Nephron (organoid): ENCODE results near the gene HOXB4.

Experiments used
- H3K27ac Mint-ChIP-seq, 3 experiments: 2 replicates each; pipeline ENCODE4 v1.8.0; 2020; ENCODE audit warnings: mixed read lengths in 3 of 3, mild to moderate bottlenecking in 2 of 3, moderate library complexity in 1 of 3
- H3K27me3 Mint-ChIP-seq: 2 replicates; pipeline ENCODE4 v1.8.0; 2021; ENCODE audit warnings: low read depth, mild to moderate bottlenecking, moderate library complexity, mixed read lengths
- H3K36me3 Mint-ChIP-seq: 2 replicates; pipeline ENCODE4 v1.8.0; 2020; ENCODE audit warnings: low read depth, mixed read lengths
- H3K4me1 Mint-ChIP-seq: 2 replicates; pipeline ENCODE4 v1.8.0; 2020; ENCODE audit warnings: mixed read lengths
- H3K4me3 Mint-ChIP-seq, 3 experiments: 2 replicates each; pipeline ENCODE4 v1.8.0; 2020; ENCODE audit warnings: mild to moderate bottlenecking in 3 of 3, mixed read lengths in 3 of 3, moderate library complexity in 2 of 3
- H3K9me3 Mint-ChIP-seq: 2 replicates; pipeline ENCODE4 v1.8.0; 2020; ENCODE audit warnings: mixed read lengths
- TF ChIP-seq, protein P1 (sequence below), 3 experiments: fragments of 200-600 bp; sonication (generic); IDR thresholded peaks; one replicate each; pipeline ENCODE4 v1.5.0; 2021; ENCODE audit warnings: antibody characterized with exemption in 3 of 3; ENCODE audit not compliant: unreplicated experiment in 3 of 3

The HOXB4 gene

DNA sequence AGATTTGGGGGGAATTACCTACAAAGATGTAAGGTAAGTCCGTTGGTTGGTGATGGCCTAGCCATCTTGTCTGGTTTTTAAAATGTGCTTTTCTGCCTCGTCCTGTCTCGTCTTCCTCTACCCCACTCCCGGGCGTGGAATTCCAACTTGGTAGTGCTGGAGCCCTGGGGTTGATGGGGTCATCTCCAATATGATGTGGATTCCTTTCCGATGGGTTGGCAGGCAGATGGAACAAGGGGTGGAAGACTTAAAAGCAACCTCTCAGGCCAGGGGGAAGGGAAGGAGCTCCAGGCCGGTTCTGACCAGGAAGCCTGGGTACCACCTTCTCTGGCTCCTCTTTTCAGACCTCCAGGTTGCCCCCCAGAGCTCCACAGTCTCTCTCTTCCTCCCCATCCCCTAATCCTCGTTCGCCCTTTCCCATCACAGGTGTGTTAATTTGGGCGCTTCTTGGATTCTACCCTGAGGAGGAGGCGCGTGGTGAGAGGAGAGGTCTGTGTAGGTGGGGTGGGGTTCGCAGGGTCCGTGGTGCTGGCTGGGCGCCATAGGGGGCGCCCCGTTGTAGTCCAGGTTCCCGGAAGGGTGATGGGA, 28.1 kb downstream of the HOXB4 start:
- TF ChIP-seq, protein P1, sequence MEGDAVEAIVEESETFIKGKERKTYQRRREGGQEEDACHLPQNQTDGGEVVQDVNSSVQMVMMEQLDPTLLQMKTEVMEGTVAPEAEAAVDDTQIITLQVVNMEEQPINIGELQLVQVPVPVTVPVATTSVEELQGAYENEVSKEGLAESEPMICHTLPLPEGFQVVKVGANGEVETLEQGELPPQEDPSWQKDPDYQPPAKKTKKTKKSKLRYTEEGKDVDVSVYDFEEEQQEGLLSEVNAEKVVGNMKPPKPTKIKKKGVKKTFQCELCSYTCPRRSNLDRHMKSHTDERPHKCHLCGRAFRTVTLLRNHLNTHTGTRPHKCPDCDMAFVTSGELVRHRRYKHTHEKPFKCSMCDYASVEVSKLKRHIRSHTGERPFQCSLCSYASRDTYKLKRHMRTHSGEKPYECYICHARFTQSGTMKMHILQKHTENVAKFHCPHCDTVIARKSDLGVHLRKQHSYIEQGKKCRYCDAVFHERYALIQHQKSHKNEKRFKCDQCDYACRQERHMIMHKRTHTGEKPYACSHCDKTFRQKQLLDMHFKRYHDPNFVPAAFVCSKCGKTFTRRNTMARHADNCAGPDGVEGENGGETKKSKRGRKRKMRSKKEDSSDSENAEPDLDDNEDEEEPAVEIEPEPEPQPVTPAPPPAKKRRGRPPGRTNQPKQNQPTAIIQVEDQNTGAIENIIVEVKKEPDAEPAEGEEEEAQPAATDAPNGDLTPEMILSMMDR (IDR thresholded peaks at IDR 0.05; ENCODE audit: unreplicated experiment in 3 of 3) = no peak
- H3K4me1 Mint-ChIP-seq = peaks cover 77% of the 10 kb centered on the region
- H3K4me3 Mint-ChIP-seq = peak overlapping the region; percentile 47 to 62 (median 54)
- H3K9me3 Mint-ChIP-seq = no peaks in the 10 kb centered on the region
- H3K27me3 Mint-ChIP-seq = no peaks in the 10 kb centered on the region
- peak overlapping the region; percentile 99 to 100 (median 99) for H3K27ac Mint-ChIP-seq
- peaks cover 40% of the 10 kb centered on the region for H3K36me3 Mint-ChIP-seq

DNA sequence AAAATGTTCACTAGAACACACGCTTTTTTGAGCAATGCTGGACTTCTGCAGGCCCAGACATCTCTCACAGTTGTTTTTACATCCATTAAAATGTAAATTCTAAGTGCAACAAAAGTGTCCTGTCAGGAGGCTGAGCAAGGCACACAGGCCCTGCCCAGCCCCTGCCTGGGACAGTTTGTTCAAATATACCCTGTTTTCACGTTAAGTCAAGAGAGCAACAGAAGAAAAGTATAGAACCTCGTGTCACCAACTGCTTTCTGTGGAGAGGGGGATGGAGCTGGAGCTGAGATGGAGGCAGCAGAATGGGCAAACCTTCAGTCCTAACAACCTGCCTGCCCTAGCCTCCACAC, 28.9 kb downstream of the HOXB4 start:
- Mint-ChIP-seq H3K4me1 (peaks cover 78% of the 10 kb centered on the region), H3K27ac (peak overlapping the region; percentile 99 to 100 (median 99)), H3K36me3 (peaks cover 40% of the 10 kb centered on the region), H3K27me3 (no peaks in the 10 kb centered on the region), H3K9me3 (no peaks in the 10 kb centered on the region), H3K4me3 (peak overlapping the region; percentile 59 to 76 (median 70))
- TF ChIP-seq, protein P1 (IDR thresholded peaks at IDR 0.05; ENCODE audit: unreplicated experiment in 3 of 3) = no peak

GRCh38 chr17:48548523-48549280, 29.4 kb downstream of the HOXB4 start:
- Mint-ChIP-seq H3K4me1 (peaks cover 77% of the 10 kb centered on the region), H3K36me3 (peaks cover 42% of the 10 kb centered on the region), H3K27ac (peak overlapping the region; percentile 99 to 100 (median 99)), H3K9me3 (no peaks in the 10 kb centered on the region), H3K4me3 (peak overlapping the region; percentile 70 to 97 (median 92)), H3K27me3 (no peaks in the 10 kb centered on the region)
- TF ChIP-seq, protein P1 (IDR thresholded peaks at IDR 0.05; ENCODE audit: unreplicated experiment in 3 of 3) = no peak

DNA sequence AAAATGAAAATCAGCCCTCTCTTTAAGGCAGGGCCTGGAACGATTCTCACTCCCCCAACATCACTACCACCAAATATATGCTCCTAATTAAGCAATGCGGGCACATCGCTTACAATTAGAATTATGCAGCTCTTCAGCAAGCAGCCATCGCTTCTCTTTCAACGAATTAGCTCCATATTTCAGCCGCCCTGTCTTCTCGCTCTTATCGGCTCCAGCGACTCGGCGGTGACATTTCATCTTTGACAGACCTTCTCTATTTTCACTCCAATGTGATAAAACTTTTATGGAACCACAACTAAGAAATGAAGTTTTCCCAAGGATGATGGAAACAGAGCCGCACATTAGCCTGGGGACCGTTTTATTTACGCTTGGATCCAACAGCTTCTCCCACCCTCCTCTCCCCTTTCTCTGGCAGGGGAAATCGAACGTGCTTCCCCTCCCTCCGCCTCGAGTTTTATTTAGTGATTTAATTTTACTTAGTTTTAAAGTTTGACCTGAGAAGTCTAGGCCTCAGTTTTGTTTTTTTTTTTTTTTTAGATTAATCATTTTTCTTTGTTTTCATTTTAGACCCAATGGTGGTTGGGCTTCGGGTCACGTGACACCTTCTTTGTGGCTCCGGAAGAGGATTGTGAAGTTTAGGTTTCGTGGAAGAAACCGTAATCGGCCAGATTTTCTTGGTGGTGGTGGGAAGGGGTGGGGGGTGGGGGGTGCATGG, 30.2 kb downstream of the HOXB4 start:
- Mint-ChIP-seq H3K4me1 (peaks cover 70% of the 10 kb centered on the region), H3K4me3 (peak overlapping the region; percentile 70 to 97 (median 92)), H3K27ac (peak overlapping the region; percentile 99 to 100 (median 99)), H3K27me3 (no peaks in the 10 kb centered on the region), H3K36me3 (peaks cover 35% of the 10 kb centered on the region), H3K9me3 (no peaks in the 10 kb centered on the region)
- TF ChIP-seq, protein P1 (IDR thresholded peaks at IDR 0.05; ENCODE audit: unreplicated experiment in 3 of 3) = no peak

DNA sequence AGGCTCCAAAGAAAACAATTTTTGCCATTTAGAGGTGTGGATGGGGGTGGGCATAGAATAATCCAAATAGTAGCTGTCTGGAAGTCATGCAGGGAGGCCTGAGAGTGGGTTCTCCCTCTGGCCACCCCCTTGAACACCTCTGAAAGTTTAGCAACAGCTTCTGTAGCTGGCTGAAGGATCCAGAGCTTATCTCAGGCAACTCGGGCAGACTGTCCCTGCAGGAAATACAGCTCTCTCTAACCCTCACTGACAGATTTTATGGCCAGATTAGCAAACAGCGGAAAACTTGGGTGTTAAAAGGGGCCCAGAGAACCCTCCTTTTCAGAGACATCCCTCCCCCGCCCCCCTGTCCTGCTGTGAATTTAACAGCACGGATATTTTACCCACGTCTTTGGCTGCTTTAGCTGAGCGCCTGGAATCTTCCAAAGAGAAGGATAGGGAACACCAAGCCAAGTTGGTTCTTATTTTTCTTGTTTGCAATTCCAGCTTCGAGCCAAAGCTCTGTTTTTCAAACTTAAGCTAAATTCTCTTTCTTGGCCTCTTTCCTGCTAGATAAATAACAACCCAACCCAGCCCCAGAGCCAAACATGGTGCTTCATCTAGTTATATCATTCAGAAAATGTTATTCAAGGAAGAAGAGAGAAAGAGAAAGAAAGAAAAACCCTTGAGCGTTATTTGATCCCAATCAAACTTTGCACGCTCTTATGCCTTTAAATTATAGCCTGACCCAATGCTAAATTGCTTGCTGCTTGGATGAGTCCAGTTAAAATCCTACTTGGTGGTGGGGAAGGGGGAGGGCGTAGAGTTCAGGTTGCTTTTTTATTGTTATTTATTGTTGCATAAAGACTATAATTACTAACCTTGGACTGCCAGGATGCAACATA, 31.0 kb downstream of the HOXB4 start:
- TF ChIP-seq, protein P1 (IDR thresholded peaks at IDR 0.05; ENCODE audit: unreplicated experiment in 3 of 3) = no peak
- Mint-ChIP-seq H3K36me3 (peaks cover 35% of the 10 kb centered on the region), H3K27me3 (no peaks in the 10 kb centered on the region), H3K4me3 (peak overlapping the region; percentile 92 to 97 (median 95)), H3K27ac (peak overlapping the region; percentile 99 to 100 (median 99)), H3K9me3 (no peaks in the 10 kb centered on the region), H3K4me1 (peaks cover 67% of the 10 kb centered on the region)
